ENCODE measurements around the gene WSB1.
A peak's percentile ranks its signal among the peaks of the same experiment; 100 is the strongest.
"Not testable (repeated sequence)": the region's sequence is repeated elsewhere in the genome, so short reads cannot be mapped to it uniquely, and the experiment has no call there.

The WSB1 gene

GRCh38 chr17:27315322-27315721 lies 21.4 kb downstream of the WSB1 start:
- DNase-seq (ENCODE audit: low spot score) (no peak), FAIRE-seq (no peak)

- FAIRE-seq (no peak), DNase-seq (ENCODE audit: low spot score) (no peak)
Measured at GRCh38 chr17:27315796-27316465, 22.0 kb downstream of the WSB1 start.

GRCh38 chr17:27318228-27318627 lies 24.3 kb downstream of the WSB1 start:
- DNase-seq (ENCODE audit: low spot score) (no peak), FAIRE-seq (no peak)

GRCh38 chr17:27318633-27319032 lies 24.7 kb downstream of the WSB1 start:
- FAIRE-seq (no peak), DNase-seq (ENCODE audit: low spot score) (no peak)

- DNase-seq (ENCODE audit: low spot score): no peak
- no peak for FAIRE-seq
Measured at GRCh38 chr17:27319541-27320221, 25.8 kb downstream of the WSB1 start.

GRCh38 chr17:27320222-27320560 lies 26.3 kb downstream of the WSB1 start:
- DNase-seq (ENCODE audit: low spot score) (no peak), FAIRE-seq (no peak)

GRCh38 chr17:27321372-27321771 lies 27.5 kb downstream of the WSB1 start:
- FAIRE-seq: no peak
- DNase-seq (ENCODE audit: low spot score): no peak

GRCh38 chr17:27322026-27322425 lies 28.1 kb downstream of the WSB1 start:
- no peak for FAIRE-seq

GRCh38 chr17:27322690-27323508 lies 29.0 kb downstream of the WSB1 start:
- DNase-seq (ENCODE audit: low spot score): no peak
- no peak for FAIRE-seq

More at GRCh38 chr17:27322026-27322425, 28.1 kb downstream of the WSB1 start:
- DNase-seq (ENCODE audit: low spot score): no peak

GRCh38 chr17:27323538-27324215 lies 29.8 kb downstream of the WSB1 start:
- no peak for DNase-seq (ENCODE audit: low spot score)
- FAIRE-seq: no peak

- no peak for FAIRE-seq
- no peak for DNase-seq (ENCODE audit: low spot score)
Measured at GRCh38 chr17:27324771-27325339, 30.9 kb downstream of the WSB1 start.

- no peak for FAIRE-seq
- no peak for DNase-seq (ENCODE audit: low spot score)
Measured at GRCh38 chr17:27326051-27326450, 32.1 kb downstream of the WSB1 start.

GRCh38 chr17:27326585-27326984 lies 32.7 kb downstream of the WSB1 start:
- no peak for DNase-seq (ENCODE audit: low spot score)
- FAIRE-seq: no peak

GRCh38 chr17:27327397-27327796 lies 33.5 kb downstream of the WSB1 start:
- FAIRE-seq: no peak
- DNase-seq (ENCODE audit: low spot score): no peak

- FAIRE-seq: no peak
- DNase-seq (ENCODE audit: low spot score): no peak
Measured at GRCh38 chr17:27327871-27328270, 34.0 kb downstream of the WSB1 start.

- FAIRE-seq: not testable (repeated sequence)
Measured at GRCh38 chr17:27328686-27329085, 34.8 kb downstream of the WSB1 start.

GRCh38 chr17:27329146-27329805 lies 35.4 kb downstream of the WSB1 start:
- DNase-seq (ENCODE audit: low spot score) (no peak), FAIRE-seq (no peak)

More at GRCh38 chr17:27328686-27329085, 34.8 kb downstream of the WSB1 start:
- not testable (repeated sequence) for DNase-seq (ENCODE audit: low spot score)

- FAIRE-seq: no peak
Measured at GRCh38 chr17:27332047-27332393, 38.1 kb downstream of the WSB1 start.

GRCh38 chr17:27332485-27333409 lies 38.8 kb downstream of the WSB1 start:
- DNase-seq (ENCODE audit: low spot score) (peak; percentile 95), FAIRE-seq (peak; percentile 78)

More at GRCh38 chr17:27332047-27332393, 38.1 kb downstream of the WSB1 start:
- no peak for DNase-seq (ENCODE audit: low spot score)

Measured in RCC 7860 (cell line).